HEK293 (cell line): ENCODE measurements around the gene AMPD2.

Experiments
- ATF2 ChIP-seq: fragments of 450-650 bp; formaldehyde crosslinking; IDR thresholded peaks from 2 replicates; pipeline ENCODE4 v1.5.1; 2016; ENCODE audit warnings: missing biosample characterization, missing genetic modification characterization, low read depth
- BCL11A ChIP-seq: fragments of 450-650 bp; formaldehyde crosslinking; IDR thresholded peaks from 2 replicates; pipeline ENCODE4 v1.5.1; 2016; ENCODE audit warnings: low read depth, missing biosample characterization, missing genetic modification characterization
- CTCF ChIP-seq: fragments of 450-650 bp; formaldehyde crosslinking; IDR thresholded peaks from 2 replicates; pipeline ENCODE4 v1.5.1; 2016; ENCODE audit warnings: missing biosample characterization, missing genetic modification characterization
- KLF1 ChIP-seq: fragments of 450-650 bp; formaldehyde crosslinking; IDR thresholded peaks from 2 replicates; pipeline ENCODE4 v1.5.1; 2016; ENCODE audit warnings: missing biosample characterization, missing genetic modification characterization
- REST ChIP-seq: fragments of 450-650 bp; formaldehyde crosslinking; IDR thresholded peaks from 2 replicates; pipeline ENCODE4 v1.5.1; 2016; ENCODE audit warnings: missing biosample characterization, missing genetic modification characterization
- ZNF639 ChIP-seq: fragments of 450-650 bp; formaldehyde crosslinking; IDR thresholded peaks from 2 replicates; pipeline ENCODE4 v1.5.1; 2016; ENCODE audit warnings: missing biosample characterization, missing genetic modification characterization

GRCh38 chr1:109642626-109643025, 23.0 kb downstream of the AMPD2 start:
- TF ChIP-seq KLF1 (tag by site-specific recombination) = no peak
- TF ChIP-seq CTCF = no peak
- no peak for TF ChIP-seq ZNF639 (tag by site-specific recombination)
- no peak for TF ChIP-seq BCL11A
- no peak for TF ChIP-seq ATF2 (tag by site-specific recombination)
- TF ChIP-seq REST (tag by site-specific recombination) = no peak
